ENCODE results near the gene KRTAP5-7. TPM values are rescaled to one million over a fixed set of nuclear protein-coding genes. Genes with fewer than 3 reads are reported as not detected.

Gene KRTAP5-7
- total and polyA plus RNA-seq, 12 donors: 0.07 to 0.28 TPM; not detected in 10

DNA sequence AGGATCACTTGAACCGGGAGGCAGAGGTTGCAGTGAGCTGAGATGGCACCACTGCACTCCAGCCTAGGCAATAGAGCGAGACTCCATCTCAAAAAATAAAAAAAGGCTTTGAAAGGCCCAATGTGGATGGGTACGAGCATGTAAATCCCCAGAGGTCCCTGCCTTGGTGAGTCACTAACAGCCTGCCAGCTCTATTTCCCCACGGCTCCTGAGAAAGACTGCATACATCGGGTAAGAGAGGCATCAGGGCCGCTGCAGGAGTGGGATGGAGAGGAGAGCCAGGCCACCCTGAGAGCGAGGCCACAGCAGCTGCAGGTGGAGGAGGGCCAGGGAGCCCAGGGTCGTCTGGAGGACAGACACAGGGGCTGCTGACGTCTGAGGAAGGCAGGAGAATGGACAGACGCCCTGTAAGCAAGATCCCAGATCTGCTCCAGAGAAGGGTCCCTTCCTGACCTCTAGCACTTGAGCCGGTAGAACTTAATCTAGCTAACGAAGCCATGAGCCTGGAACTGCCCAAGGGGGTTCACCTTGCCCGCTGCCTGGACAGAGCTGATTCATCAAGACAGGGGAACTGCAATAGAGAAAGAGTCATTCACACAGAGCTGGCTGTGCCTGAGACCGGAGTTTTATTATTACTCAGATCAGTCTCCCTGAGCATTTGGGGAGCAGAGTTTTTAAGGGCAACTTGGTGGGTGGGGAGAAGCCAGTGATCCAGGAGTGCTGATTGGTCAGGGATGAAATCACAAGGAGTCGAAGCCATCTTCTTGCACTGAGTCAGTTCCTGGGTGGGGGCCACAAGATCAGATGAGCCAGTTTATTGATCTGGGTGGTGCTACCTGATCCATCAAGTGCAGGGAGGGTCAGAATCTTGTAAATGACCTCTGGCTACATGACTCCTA, 16.1 kb downstream of the KRTAP5-7 start:
- Histone ChIP-seq H3K36me3 (replicated peaks in 1 of 2) (no peaks in the 10 kb centered on the region), H3K4me1 (replicated peaks in 1 of 2) (no peaks in the 10 kb centered on the region), H3K4me3 (no peak overlapping the region), H3K27me3 (no peaks in the 10 kb centered on the region), H3K9me3 (replicated peaks in 1 of 3) (no peaks in the 10 kb centered on the region), H3K27ac (no peak overlapping the region)
- no peak for TF ChIP-seq POLR2A (IDR thresholded peaks at IDR 0.05)
- TF ChIP-seq, protein P1, sequence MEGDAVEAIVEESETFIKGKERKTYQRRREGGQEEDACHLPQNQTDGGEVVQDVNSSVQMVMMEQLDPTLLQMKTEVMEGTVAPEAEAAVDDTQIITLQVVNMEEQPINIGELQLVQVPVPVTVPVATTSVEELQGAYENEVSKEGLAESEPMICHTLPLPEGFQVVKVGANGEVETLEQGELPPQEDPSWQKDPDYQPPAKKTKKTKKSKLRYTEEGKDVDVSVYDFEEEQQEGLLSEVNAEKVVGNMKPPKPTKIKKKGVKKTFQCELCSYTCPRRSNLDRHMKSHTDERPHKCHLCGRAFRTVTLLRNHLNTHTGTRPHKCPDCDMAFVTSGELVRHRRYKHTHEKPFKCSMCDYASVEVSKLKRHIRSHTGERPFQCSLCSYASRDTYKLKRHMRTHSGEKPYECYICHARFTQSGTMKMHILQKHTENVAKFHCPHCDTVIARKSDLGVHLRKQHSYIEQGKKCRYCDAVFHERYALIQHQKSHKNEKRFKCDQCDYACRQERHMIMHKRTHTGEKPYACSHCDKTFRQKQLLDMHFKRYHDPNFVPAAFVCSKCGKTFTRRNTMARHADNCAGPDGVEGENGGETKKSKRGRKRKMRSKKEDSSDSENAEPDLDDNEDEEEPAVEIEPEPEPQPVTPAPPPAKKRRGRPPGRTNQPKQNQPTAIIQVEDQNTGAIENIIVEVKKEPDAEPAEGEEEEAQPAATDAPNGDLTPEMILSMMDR (IDR thresholded peaks at IDR 0.05): no peak
- DNase-seq: no peak
- intact Hi-C loops (cut with DNase I): no loop called here
- WGBS, 4 donors: 71 to 78% (median 74%) methylated on average over 15 of the region's 15 CpGs

DNA sequence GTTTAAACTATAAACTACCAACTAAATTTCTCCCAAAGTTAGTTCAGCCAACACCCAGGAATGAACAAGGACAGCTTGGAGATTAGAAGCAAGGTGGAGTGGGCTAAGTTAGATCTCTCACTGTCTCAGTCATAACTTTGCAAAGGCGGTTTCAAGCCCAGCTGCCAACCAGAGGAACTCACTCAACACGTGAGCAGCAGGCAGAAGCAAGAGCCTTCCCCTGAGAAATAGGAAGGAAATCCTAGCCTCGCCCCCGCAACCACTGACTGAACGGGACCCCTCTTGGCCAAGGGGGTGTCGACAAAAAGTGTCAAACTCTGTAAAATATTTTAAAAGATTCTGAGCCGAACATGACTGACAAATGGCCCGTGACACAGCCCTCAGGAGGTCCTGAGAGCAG, 16.8 kb downstream of the KRTAP5-7 start:
- intact Hi-C loops (cut with DNase I): no loop called here
- Histone ChIP-seq H3K9me3 (replicated peaks in 1 of 3) (no peaks in the 10 kb centered on the region), H3K27me3 (no peaks in the 10 kb centered on the region), H3K4me3 (no peak overlapping the region), H3K36me3 (replicated peaks in 1 of 2) (no peaks in the 10 kb centered on the region), H3K27ac (no peak overlapping the region), H3K4me1 (replicated peaks in 1 of 2) (no peaks in the 10 kb centered on the region)
- TF ChIP-seq, protein P1 (IDR thresholded peaks at IDR 0.05): no peak
- TF ChIP-seq POLR2A (IDR thresholded peaks at IDR 0.05): no peak
- WGBS, 4 donors: 59 to 77% (median 67%) methylated on average over 8 of the region's 8 CpGs
- DNase-seq: no peak

DNA sequence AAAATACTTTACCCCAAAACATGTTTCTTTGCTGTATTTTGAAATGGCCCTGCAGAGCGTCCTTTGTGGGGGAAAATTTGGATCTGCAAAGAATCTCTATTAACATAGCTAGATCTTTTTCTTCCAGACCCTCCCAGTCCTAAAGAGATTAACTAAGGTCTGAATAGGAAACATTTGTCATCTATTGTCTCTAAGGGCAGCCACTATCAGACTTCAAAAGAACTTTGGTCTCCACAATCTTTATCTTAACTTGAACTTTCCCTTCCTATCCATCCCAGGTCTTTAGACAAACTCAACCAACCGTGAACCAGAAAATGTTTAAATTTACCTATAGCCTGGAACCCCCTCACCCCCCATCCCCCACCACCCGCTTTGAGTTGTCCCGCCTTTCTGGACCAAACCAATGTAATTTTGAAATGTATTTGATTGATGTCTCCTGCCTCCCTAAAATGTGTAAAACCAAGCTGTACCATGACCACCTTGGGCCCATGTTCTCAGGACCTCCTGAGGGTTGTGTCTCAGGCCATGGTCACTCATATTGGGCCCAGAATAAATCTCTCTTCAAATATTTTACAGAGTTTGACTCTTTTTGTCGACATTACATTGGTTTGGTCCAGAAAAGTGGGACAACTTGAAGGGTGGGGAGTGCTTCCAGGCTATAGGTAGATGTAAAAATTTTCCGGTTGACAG, 17.6 kb downstream of the KRTAP5-7 start:
- H3K27ac ChIP-seq: no peak overlapping the region
- H3K27me3 ChIP-seq: no peaks in the 10 kb centered on the region
- H3K4me3 ChIP-seq: no peak overlapping the region
- 81 to 87% (median 84%) methylated on average over 6 of the region's 6 CpGs for WGBS, 4 donors
- no peak for DNase-seq
- intact Hi-C loops (cut with DNase I): no loop called here
- TF ChIP-seq POLR2A (IDR thresholded peaks at IDR 0.05): no peak
- H3K36me3 ChIP-seq (replicated peaks in 1 of 2): no peaks in the 10 kb centered on the region
- no peaks in the 10 kb centered on the region for H3K9me3 ChIP-seq (replicated peaks in 1 of 3)
- no peaks in the 10 kb centered on the region for H3K4me1 ChIP-seq (replicated peaks in 1 of 2)

DNA sequence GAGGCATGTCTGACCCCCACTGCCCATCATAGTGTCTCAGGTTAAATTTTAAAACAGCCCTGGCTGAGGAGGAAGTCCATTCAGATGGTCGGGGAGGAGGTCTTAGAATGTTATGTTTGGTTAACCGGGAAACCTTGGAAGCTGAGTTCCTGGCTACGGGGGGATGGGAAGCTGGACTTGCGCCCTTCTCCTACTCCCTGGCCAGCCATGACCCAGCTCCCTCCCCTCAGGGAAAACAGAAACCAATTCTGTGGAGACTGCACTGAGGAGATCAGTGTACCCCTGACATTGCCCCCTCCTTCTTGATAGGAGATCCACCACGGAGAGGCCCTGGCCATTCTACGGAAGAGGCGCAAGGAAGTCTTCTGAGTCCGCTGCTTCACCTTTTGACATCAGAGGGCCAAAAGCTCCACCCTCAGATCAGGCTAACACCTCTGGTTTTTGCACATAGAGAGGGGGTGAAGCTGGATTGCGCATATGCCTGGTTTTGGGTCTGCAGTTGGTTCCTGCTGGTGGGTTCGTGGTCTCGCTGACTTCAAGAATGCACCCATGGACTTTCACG, 18.4 kb downstream of the KRTAP5-7 start:
- intact Hi-C loops (cut with DNase I): no loop called here
- no peak for DNase-seq
- TF ChIP-seq, protein P1 (IDR thresholded peaks at IDR 0.05): no peak
- TF ChIP-seq POLR2A (IDR thresholded peaks at IDR 0.05): no peak

More for the DNA sequence above, 18.4 kb downstream of the KRTAP5-7 start:
- no peaks in the 10 kb centered on the region for H3K36me3 ChIP-seq (replicated peaks in 1 of 2)
- no peaks in the 10 kb centered on the region for H3K9me3 ChIP-seq (replicated peaks in 1 of 3)
- no peak overlapping the region for H3K4me3 ChIP-seq
- H3K27ac ChIP-seq: no peak overlapping the region
- WGBS, 4 donors: 88 to 96% (median 89%) methylated on average over 7 to 12 of the region's 12 CpGs
- no peaks in the 10 kb centered on the region for H3K4me1 ChIP-seq (replicated peaks in 1 of 2)
- H3K27me3 ChIP-seq: no peaks in the 10 kb centered on the region

All from adrenal gland (tissue), 12 donors.